HL-60/S4 treated with retinoic acid at 250 ng/mL for 4 days and 3 days (cell line): Measurements from ENCODE around the gene PLEKHO2.
"Not testable (repeated sequence)": the region's sequence is repeated elsewhere in the genome, so short reads cannot be mapped to it uniquely, and the experiment has no call there.

ENCODE experiments used
- in situ Hi-C: fragments of 300-500 bp; cut with MboI; formaldehyde crosslinking; loops from 2 replicates; pipeline ENCODE4 v1.7.0; 2022; ENCODE audit warnings: low sequenced_read_pairs

PLEKHO2 gene, protein sequence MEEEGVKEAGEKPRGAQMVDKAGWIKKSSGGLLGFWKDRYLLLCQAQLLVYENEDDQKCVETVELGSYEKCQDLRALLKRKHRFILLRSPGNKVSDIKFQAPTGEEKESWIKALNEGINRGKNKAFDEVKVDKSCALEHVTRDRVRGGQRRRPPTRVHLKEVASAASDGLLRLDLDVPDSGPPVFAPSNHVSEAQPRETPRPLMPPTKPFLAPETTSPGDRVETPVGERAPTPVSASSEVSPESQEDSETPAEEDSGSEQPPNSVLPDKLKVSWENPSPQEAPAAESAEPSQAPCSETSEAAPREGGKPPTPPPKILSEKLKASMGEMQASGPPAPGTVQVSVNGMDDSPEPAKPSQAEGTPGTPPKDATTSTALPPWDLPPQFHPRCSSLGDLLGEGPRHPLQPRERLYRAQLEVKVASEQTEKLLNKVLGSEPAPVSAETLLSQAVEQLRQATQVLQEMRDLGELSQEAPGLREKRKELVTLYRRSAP

DNA sequence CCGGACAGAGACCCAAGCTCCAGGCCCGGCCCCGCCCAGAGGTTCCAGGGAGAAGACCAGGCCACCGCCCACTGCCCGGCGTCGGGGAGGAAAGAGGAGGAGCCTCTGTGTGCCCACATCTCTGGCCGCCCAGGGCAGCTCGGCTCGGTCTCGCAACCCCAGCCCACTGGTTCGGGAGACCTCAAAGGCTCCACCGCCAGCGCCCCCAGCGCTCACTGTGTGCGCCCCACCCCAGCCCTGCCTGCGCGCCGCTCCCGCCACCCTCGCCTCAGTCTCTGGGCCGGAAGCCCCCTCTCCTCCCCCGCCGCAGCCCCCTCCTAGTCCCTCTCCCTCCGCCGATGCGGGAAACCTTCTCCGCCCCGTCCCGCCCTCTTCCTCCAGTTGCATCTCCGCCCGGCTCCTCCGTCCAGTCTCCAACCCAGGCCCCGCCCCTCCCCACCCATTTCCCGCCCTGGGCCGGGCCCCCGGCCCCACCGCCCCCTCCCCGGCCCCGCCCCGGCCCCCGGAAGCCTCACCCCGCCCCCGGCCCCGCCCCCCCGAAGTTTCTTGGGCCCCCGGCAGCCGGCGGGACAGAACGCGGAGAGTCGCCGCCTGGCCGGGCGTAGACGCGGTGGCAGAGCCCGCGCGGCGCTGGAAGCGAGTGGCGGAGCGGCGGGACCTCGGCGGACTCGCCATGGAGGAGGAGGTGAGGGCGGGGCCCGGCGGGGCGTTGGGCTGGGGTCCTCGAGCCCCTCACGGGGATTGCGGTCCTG, at the start of gene PLEKHO2:
TSS of gene PLEKHO2 (plus strand) at position 572 of the 752 bp plus-strand sequence. CDS start at position 674, 102 bp downstream.
- in situ Hi-C loops, result no loop called here

GRCh38 chr15:64792282-64792681, 49.4 kb upstream of the PLEKHO2 start:
- in situ Hi-C loops, result no loop called here

- in situ Hi-C loops, result not testable (repeated sequence)
Observed at GRCh38 chr15:64795299-64795698, 46.4 kb upstream of the PLEKHO2 start.

DNA sequence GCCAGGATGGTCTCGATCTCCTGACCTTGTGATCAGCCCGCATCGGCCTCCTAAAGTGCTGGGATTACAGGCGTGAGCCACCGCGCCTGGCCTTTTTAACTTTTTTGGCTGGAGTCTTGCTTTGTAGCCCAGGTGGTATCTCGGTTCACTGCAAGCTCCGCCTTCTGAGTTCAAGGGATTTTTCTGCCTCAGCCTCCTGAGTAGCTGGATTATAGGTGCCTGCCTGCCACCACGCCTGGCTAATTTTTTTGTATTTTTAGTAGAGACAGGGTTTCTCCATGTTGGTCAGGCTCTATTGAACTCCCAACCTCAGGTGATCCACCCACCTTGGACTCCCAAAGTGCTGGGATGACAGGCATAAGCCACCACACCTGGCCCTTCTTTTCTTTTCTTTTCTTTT, 45.8 kb upstream of the PLEKHO2 start:
- in situ Hi-C loops, result not testable (repeated sequence)

GRCh38 chr15:64798905-64799304, 42.8 kb upstream of the PLEKHO2 start:
- in situ Hi-C loops, result not testable (repeated sequence)

DNA sequence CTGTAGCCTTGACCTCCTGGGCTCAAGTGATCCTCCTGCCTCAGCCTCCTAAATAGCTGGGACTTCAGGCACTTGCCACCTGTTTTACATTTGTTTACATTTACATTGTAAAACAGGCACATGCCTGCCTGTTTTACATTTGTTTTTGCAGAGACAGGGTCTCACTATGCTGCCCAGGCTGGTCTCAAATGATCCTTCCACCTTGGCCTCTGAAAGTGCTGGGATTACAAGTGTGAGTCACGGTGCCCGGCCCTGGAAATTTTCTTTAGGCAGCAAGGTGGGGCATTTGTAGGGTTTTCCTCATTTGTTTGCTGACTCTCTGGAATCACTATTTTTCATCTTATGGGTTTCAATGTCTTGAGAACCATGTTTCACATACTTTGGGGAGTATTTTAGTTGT, 41.2 kb upstream of the PLEKHO2 start:
- in situ Hi-C loops, result no loop called here

DNA sequence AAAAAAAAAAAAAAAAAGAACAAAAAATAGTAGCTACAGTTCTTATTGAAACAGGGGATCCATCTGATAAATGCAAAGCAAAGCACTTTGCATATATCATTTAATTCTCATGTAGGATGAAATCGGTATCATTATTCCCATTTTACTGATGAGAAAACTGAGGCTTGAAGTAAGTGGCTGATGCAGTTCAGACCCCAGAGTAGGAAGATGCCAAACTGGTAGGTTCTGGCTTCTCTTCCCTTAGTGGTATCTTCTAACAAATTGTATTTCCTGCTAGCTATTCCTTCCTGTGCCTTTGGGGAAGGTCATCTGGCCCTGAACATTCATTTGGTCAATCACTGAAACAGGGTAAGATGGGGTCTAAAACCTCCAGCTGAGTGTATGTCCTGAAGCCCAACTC, 38.2 kb upstream of the PLEKHO2 start:
- in situ Hi-C loops, result no loop called here

GRCh38 chr15:64804619-64805018, 37.1 kb upstream of the PLEKHO2 start:
- in situ Hi-C loops, result no loop called here

DNA sequence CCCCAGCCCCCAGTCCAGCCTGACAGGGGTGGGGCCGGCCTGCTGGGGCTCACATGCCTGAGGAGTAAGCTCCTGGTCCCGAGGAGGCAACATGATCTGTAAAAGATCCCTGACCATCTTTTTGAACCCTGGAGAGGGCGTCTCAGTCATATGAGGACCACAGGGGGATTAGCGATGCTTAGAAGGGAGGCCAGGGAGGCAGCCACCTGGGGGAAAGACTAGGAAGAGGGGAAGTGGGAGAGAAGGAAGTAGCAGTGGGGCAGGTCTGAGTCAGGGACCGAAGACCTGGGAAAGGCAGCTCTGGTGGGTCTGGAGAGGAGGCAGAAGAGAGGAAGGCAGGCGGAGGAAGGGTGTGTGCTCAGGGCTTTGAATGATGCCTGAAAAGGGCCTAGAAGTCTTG, 35.2 kb upstream of the PLEKHO2 start:
- in situ Hi-C loops, result no loop called here

GRCh38 chr15:64807051-64807749, 34.5 kb upstream of the PLEKHO2 start:
- in situ Hi-C loops, result no loop called here

GRCh38 chr15:64807751-64808222, 33.9 kb upstream of the PLEKHO2 start:
- in situ Hi-C loops, result no loop called here

DNA sequence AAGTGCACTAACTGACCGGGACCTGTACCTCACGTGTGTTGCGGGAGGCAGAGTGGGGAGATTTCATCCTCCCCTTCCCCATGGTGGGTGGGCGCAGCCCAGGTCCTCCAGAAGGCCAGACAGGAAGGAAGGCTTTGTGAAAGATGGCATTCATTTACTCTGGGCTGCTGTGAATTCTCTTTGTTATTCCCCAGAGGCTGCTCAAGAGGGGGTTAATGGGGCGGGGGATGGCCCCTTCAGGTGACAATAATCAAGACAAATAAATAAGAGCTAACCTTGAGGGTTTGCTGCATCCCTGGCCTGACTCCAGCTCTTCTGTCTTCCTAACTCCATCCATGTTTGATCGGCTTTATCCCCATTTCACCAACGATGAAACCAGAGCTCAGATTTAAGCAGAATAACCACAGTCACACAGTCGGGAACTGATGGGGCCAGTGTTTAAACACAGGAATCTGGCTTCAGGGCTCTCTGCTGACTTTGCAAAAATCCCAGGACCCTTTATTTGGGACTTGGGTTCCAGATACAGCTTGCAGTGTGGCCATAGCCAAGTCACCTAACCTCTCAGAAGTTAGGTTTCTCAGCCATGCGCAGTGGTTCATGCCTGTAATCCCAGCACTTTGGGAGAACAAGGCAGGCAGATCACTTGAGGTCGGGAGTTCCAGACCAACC, 32.8 kb upstream of the PLEKHO2 start:
- in situ Hi-C loops, result no loop called here

- in situ Hi-C loops, result no loop called here
Observed at GRCh38 chr15:64809649-64810496, 31.8 kb upstream of the PLEKHO2 start.

DNA sequence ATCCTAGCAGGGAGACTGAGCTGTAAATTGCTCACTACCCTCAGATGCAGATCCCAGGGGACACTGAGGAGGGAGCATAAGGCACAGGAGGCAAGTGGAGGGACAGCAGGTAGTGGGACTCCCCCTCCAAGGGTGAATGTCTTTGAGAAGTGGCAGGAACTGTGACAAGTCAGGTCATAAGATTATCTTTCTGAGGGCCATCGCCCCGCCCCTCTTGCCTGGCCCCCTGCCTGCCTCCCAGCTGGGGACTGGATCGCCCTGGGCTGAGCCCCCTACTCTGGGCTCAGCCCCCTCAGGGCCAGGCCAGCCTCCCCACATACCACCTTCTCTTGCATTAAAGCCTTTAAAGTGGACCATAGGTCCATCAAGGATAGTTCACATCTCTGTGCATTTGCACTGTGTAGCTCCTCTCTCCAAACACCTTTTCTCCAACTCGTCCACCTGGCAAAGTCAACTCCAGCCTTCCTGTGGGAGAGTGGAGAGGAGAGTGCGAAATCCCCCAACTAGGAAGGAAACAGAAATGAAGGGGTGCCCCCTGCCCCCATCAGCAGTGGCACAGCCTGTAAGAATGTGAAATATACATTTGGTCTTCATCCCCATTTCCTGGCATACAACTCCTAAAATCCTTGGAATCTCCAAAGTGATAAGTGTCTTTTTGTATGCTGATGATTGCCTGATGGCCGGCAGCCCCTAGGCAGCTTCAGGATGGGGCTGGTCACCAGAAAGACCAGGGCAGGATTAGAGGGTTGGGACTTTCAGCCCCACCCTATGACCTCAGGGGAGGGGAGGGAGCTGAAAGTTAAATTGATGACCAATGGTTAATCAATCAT, 31.0 kb upstream of the PLEKHO2 start:
- in situ Hi-C loops, result no loop called here

DNA sequence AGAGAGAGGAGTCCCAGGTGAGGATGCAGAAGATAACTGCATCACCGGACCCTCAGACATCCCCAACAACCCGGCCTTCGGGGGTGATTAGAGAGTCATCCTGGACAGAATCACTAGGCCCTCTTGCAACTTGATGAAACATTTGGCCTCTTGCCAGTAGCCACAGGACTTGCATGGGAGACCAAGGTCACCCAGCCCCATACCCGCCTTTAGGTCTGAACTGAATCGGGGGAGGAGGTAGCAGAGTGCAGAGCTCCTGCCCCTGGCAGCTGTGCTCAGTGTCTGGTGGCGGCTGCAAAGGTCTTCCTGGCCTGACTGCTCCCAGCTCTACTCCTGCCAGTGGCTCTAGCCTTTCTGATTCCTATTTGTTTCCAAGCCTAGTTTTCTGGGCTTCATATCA, 28.6 kb upstream of the PLEKHO2 start:
- in situ Hi-C loops, result no loop called here

- in situ Hi-C loops, result not testable (repeated sequence)
Observed at GRCh38 chr15:64814283-64814682, 27.4 kb upstream of the PLEKHO2 start.

GRCh38 chr15:64814965-64815364, 26.8 kb upstream of the PLEKHO2 start:
- in situ Hi-C loops, result not testable (repeated sequence)

DNA sequence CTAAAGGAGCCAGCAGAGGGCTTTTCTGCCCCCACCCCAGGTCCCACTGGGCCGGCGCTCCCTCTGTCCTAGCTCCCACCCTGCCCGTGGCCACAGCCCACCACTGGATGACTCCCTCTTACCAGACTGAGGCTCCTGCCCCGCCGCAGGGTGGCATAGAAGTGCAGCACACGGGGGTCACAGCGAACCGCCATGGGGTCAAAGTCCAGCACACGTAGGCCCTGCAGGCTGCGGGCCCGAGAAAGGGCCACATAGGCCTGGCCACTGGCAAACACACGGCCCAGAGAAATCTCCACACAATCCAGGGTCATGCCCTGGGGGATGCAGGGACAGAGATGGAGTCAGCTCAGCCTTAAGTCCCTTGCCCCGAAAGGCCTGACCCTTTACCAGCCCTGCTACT, 25.3 kb upstream of the PLEKHO2 start:
- in situ Hi-C loops, result no loop called here

- in situ Hi-C loops, result no loop called here
Observed at GRCh38 chr15:64824929-64825430, 16.7 kb upstream of the PLEKHO2 start.
